ENCODE measurements around the gene CUL3. TPM values are rescaled to one million over a fixed set of nuclear protein-coding genes. Genes with fewer than 3 reads are reported as not detected.

Gene CUL3
- total RNA-seq, 1 experiment from 2014 or later = 104 TPM

GRCh38 chr2:224466304-224466895 lies 118.8 kb downstream of the CUL3 start:
- CTCF ChIA-PET = no interaction called here
- no peaks in the 10 kb centered on the region for H3K36me3 ChIP-seq (ENCODE audit: control insufficient read depth, insufficient read depth, low read length)
- POLR2A ChIA-PET = no interaction called here
- no peak overlapping the region; the same call in 1 of the 2 replicates for H3K27ac ChIP-seq (ENCODE audit: low read length)
- intact Hi-C loops (cut with micrococcal nuclease; ENCODE audit: unreplicated experiment) (no loop called here), in situ Hi-C loops (cut with HindIII; ENCODE audit: low pct_unique_long_range_greater_than_20kb, low sequenced_read_pairs) (no loop called here)
- H3K27me3 ChIP-seq (ENCODE audit: control insufficient read depth, insufficient read depth, low read length) = no peaks in the 10 kb centered on the region
- no TSS peak for BruUV-seq (replicated peaks)
- TF ChIP-seq CTCF (IDR thresholded peaks at IDR 0.05) (no peak), POLR2AphosphoS5 (IDR thresholded peaks at IDR 0.05; ENCODE audit: low read depth, low read length) (no peak), TCF7L2 (IDR thresholded peaks at IDR 0.05; ENCODE audit: low read depth, low read length) (no peak), REST (IDR thresholded peaks at IDR 0.05; ENCODE audit: insufficient read depth in 1 of 2, low read depth in 2 of 2, low read length in 1 of 2) (no peak), SIN3A (IDR thresholded peaks at IDR 0.05; ENCODE audit: borderline replicate concordance, insufficient read depth, low read depth, low read length) (no peak)
- no peaks in the 10 kb centered on the region for H3K9me3 ChIP-seq (ENCODE audit: control insufficient read depth, insufficient read depth, low read depth, low read length)
- no peak overlapping the region for H3K4me3 ChIP-seq (ENCODE audit: low read depth in 2 of 2, low read length in 2 of 2)
- ATAC-seq (peak; percentile 74), DNase-seq (ENCODE audit: low read depth, low spot score) (no peak)
- H3K4me1 ChIP-seq (ENCODE audit: control insufficient read depth, insufficient read depth, low read length) = peaks cover 4% of the 10 kb centered on the region; the same call in 1 of the 2 replicates

DNA sequence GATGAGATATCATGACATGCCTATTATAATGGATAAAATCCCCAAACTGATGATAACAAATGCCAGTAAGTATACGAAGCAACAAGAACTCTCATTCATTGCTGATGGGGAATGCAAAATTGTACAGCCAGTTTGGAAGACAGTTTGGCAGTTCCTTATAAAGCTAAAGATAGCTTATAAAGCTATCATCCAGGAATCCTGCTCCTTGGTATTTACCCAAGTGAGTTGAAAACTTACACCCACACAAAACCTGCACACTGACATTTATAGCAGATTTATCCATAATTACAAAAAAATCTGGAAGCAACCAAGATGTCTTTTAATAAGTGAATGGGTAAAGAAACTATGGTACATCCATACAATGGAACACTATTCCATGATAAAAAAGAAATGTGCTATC lies 123.8 kb downstream of the CUL3 start:
- BruUV-seq (replicated peaks) = no TSS peak
- POLR2A ChIA-PET = no interaction called here
- in situ Hi-C loops (cut with HindIII; ENCODE audit: low pct_unique_long_range_greater_than_20kb, low sequenced_read_pairs) = no loop called here
- TF ChIP-seq TCF7L2 (IDR thresholded peaks at IDR 0.05; ENCODE audit: low read depth, low read length) (no peak), CTCF (IDR thresholded peaks at IDR 0.05) (no peak), SIN3A (IDR thresholded peaks at IDR 0.05; ENCODE audit: borderline replicate concordance, insufficient read depth, low read depth, low read length) (no peak), REST (IDR thresholded peaks at IDR 0.05; ENCODE audit: insufficient read depth in 1 of 2, low read depth in 2 of 2, low read length in 1 of 2) (no peak), POLR2AphosphoS5 (IDR thresholded peaks at IDR 0.05; ENCODE audit: low read depth, low read length) (no peak)
- CTCF ChIA-PET = no interaction called here
- intact Hi-C loops (cut with micrococcal nuclease; ENCODE audit: unreplicated experiment) = no loop called here
- Histone ChIP-seq H3K4me3 (ENCODE audit: low read depth in 2 of 2, low read length in 2 of 2) (no peak overlapping the region), H3K9me3 (ENCODE audit: control insufficient read depth, insufficient read depth, low read depth, low read length) (no peaks in the 10 kb centered on the region), H3K27ac (ENCODE audit: low read length) (no peak overlapping the region), H3K27me3 (ENCODE audit: control insufficient read depth, insufficient read depth, low read length) (no peaks in the 10 kb centered on the region), H3K4me1 (ENCODE audit: control insufficient read depth, insufficient read depth, low read length) (no peaks in the 10 kb centered on the region), H3K36me3 (ENCODE audit: control insufficient read depth, insufficient read depth, low read length) (no peaks in the 10 kb centered on the region)
- ATAC-seq = no peak
- DNase-seq (ENCODE audit: low read depth, low spot score) = no peak
